Mesothelial cell of epicardium (in vitro differentiated cells): ENCODE data around the gene EMC10. TPM values are rescaled to one million over a fixed set of nuclear protein-coding genes. Genes with fewer than 3 reads are reported as not detected.

ENCODE experiments used
- DNase-seq, 2 experiments: peaks; one replicate each; pipeline ENCODE4 v3.0.0; 2021; ENCODE audit warnings: low spot score in 2 of 2; ENCODE audit not compliant: unreplicated experiment in 2 of 2
- H3K27ac Mint-ChIP-seq: 2 replicates; pipeline ENCODE4 v1.8.0; 2021; ENCODE audit warnings: mixed read lengths
- H3K27me3 Mint-ChIP-seq: 2 replicates; pipeline ENCODE4 v1.8.0; 2021; ENCODE audit warnings: low read depth, mixed read lengths
- H3K36me3 Mint-ChIP-seq: 2 replicates; pipeline ENCODE4 v1.8.0; 2021; ENCODE audit warnings: mixed read lengths
- H3K4me1 Mint-ChIP-seq: 2 replicates; pipeline ENCODE4 v1.8.0; 2021; ENCODE audit warnings: mixed read lengths
- H3K4me3 Mint-ChIP-seq: 2 replicates; pipeline ENCODE4 v1.8.0; 2021; ENCODE audit warnings: mild to moderate bottlenecking, moderate library complexity, mixed read lengths
- H3K9me3 Mint-ChIP-seq: 2 replicates; pipeline ENCODE4 v1.8.0; 2021; ENCODE audit warnings: mixed read lengths
- total RNA-seq: library from RNA; stranded (reverse); gene quantifications from 3 replicates; pipeline ENCODE4 v1.2.1, GENCODE V29; 2021
- TF ChIP-seq, protein P1 (sequence below): fragments of 200-600 bp; sonication (generic); IDR thresholded peaks from one replicate; pipeline ENCODE4 v1.5.0; 2021; ENCODE audit warnings: antibody characterized with exemption; ENCODE audit not compliant: unreplicated experiment

EMC10 gene
- total RNA-seq, 1 donor from 2014 or later = 176 TPM

DNA sequence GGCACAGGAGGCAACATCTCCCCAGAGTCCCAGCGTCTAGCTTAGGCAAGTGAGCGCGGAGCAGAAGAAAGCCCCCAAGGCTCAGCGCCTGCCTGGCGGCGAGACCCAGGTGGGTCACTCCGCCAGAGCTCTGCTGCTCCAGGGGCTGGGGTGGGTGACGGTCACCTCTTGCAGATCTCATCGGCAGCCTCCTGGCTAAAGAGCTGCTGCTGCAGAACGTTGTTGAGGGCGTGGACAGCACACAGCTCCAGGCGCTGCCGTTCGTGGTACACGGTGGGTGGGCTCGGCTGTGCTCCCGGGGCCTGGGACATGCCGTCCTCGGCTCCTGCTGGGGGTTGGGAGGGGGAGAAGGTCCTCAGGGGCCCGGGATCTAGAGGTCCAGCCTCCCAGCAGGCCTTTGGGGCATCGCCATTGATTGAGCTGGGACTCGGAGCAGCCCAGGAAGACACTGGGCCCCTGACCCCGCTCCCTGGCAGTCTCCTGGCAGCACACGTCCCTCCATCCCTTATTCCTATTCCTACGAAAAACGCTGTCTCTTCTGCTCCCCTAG lies 33.9 kb downstream of the EMC10 start:
- TF ChIP-seq, protein P1, sequence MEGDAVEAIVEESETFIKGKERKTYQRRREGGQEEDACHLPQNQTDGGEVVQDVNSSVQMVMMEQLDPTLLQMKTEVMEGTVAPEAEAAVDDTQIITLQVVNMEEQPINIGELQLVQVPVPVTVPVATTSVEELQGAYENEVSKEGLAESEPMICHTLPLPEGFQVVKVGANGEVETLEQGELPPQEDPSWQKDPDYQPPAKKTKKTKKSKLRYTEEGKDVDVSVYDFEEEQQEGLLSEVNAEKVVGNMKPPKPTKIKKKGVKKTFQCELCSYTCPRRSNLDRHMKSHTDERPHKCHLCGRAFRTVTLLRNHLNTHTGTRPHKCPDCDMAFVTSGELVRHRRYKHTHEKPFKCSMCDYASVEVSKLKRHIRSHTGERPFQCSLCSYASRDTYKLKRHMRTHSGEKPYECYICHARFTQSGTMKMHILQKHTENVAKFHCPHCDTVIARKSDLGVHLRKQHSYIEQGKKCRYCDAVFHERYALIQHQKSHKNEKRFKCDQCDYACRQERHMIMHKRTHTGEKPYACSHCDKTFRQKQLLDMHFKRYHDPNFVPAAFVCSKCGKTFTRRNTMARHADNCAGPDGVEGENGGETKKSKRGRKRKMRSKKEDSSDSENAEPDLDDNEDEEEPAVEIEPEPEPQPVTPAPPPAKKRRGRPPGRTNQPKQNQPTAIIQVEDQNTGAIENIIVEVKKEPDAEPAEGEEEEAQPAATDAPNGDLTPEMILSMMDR = no peak
- Mint-ChIP-seq H3K36me3 (peaks cover 2% of the 10 kb centered on the region), H3K27ac (peak overlapping the region; percentile 86), H3K27me3 (no peaks in the 10 kb centered on the region), H3K4me1 (peaks cover 10% of the 10 kb centered on the region), H3K9me3 (no peaks in the 10 kb centered on the region), H3K4me3 (peak overlapping the region; percentile 93)
- DNase-seq = no peak

DNA sequence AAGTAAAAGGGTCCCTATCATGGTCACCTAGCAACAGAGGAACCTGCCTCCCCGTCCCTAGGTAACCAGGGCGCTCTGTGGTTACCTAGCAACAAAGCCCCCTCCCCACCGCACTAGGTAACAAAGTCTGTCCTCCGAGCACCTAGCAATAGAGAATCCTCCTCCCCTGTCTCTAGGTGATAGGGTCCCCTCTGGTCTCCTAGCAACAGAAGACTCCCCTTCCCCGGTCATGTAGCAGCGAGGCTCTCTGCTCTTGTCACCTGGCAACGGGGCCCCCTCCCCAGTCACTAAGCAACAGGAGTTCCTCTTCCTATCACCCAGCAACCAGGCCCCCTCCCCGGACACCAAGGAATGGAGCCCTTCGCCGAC lies 34.4 kb downstream of the EMC10 start:
- peaks cover 10% of the 10 kb centered on the region for H3K4me1 Mint-ChIP-seq
- H3K9me3 Mint-ChIP-seq = no peaks in the 10 kb centered on the region
- DNase-seq = no peak
- peak overlapping the region; percentile 86 for H3K27ac Mint-ChIP-seq
- TF ChIP-seq, protein P1 = no peak
- H3K4me3 Mint-ChIP-seq = peak overlapping the region; percentile 93
- H3K27me3 Mint-ChIP-seq = no peaks in the 10 kb centered on the region
- H3K36me3 Mint-ChIP-seq = peaks cover under 1% of the 10 kb centered on the region

DNA sequence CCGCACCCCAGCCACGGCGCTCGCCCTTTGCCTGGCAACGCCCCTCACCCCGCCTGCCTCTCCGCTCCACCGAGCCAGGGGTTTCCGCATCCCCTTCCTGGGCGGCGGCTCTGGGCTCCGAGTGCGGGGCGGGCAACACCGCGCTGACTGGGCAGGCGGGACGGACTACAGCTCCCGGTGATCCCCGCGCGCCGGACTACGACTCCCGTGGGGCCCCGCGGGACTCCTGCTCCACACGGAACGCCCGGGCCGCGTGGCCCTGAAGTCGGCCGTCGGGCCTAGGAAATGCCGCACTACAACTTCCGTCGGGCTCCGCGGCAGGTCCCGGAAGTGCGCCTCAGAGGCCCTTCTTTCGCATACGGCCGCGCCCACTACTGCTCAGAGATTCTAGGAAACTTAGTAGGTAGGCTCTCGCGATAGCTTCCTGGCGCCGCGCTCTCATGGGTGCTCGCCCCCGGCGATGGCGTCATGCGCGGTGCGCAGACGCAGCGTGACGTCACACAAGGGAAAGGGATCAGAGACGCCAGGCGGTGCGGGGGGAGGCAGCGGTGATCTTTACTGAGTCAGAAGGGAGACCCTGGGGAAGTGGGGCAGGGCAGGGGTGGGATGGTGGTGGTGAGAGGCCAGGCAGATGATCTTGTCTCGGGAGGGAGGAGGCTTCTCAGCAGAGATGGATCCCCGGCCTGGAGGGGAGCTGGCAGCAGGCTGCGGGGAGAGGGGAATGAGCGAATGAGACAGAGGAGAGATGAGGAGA lies 34.9 kb downstream of the EMC10 start, which contains the start of gene JOSD2:
TSS of gene JOSD2 (minus strand) at position 123 of the 754 bp plus-strand sequence. CDS start 760 bp downstream, outside the sequence.
- peak; percentile 94 to 97 for DNase-seq
- peaks cover 10% of the 10 kb centered on the region for H3K4me1 Mint-ChIP-seq

DNA sequence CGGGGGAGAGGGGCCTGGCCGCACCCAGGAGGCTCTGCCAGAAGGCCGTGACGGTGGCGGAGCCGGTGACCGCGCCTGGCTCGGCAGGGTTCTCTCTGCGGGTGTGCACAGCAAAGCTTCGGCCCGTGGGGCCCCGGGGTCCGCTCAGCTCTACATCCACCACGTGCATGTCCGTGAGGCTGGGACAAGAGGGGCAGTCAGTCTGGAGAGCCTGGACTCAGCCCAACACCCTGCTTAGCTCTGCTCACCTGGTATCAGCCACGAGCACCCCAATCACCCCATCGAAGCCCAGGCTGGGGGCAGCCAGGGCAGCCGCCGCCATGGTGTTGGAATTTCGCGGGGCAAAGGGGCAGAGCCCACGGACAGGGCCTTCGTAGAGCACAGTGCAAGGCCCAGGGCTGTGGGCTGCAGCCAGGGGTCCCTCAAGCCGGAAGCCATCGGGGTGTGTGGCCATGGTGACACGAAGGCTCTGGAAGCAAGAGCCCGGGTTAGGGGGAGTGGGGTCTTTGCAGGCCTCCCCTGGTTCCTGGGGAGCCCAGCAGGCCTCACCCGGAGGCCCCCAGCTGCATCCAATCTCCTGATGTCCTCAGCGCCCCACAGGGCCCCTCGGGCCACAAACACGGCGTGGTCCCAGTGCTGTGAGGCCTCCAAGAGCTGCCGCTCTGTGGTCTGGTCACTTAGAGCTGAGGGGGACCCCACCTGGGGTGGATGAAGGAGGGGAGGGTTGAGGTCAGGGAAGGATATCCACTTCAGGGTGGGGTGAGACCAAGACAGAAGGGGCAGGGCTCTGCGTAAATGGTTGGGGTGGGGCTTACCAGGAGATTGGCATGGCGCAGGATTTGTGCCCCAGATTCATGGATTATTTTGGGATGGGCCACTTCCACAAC lies 36.0 kb downstream of the EMC10 start:
- H3K4me1 Mint-ChIP-seq = peaks cover 10% of the 10 kb centered on the region
- no peaks in the 10 kb centered on the region for H3K27me3 Mint-ChIP-seq
- no peaks in the 10 kb centered on the region for H3K36me3 Mint-ChIP-seq
- H3K9me3 Mint-ChIP-seq = no peaks in the 10 kb centered on the region
- DNase-seq = no peak
- TF ChIP-seq, protein P1 = no peak
- no peak overlapping the region for H3K27ac Mint-ChIP-seq
- H3K4me3 Mint-ChIP-seq = peak overlapping the region; percentile 93

More for the DNA sequence above, 34.9 kb downstream of the EMC10 start, which contains the start of gene JOSD2:
- no peaks in the 10 kb centered on the region for H3K27me3 Mint-ChIP-seq
- no peaks in the 10 kb centered on the region for H3K36me3 Mint-ChIP-seq
- TF ChIP-seq, protein P1 = no peak
- peak within 1 kb of the TSS; percentile 100 for H3K27ac Mint-ChIP-seq
- peak within 1 kb of the TSS; percentile 93 for H3K4me3 Mint-ChIP-seq
- no peaks in the 10 kb centered on the region for H3K9me3 Mint-ChIP-seq

DNA sequence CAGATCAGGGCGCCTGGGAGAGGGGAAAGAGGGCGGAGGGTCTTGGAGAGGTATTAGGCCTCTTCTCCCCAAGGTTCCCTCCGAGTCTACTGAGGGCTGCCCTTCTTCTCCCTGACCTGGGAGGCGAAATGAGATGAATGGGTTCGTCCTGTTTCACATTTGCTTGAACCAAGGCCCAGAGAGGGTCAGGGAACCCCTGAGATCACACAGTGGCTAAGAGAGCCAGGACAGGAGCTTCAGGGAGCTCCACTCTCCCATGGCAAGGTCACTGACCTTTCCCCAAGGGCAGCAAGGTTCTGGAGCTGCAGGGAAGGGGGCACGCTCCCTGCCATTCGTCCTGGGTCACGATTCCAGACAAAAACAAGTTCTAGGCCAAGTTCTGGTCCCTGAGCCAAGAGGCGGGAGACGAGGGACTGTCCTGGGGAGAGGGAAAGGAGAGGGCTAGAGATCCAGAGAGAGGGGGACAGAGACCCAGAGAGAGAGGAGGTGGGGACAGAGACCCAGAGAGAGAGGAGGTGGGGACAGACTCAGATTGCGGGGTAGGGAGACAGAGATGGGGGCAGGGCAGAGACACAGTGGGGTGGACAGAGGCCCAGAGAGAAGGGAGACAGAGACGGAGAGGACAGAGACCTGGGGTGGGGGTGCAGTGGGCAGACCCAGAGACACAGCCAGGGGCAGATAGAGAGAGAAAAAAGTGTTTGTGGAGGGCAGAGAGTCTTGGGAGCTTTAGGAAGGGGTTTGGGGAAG lies 36.9 kb downstream of the EMC10 start:
- H3K4me1 Mint-ChIP-seq = peaks cover 10% of the 10 kb centered on the region
- H3K27ac Mint-ChIP-seq = no peak overlapping the region
- H3K36me3 Mint-ChIP-seq = no peaks in the 10 kb centered on the region
- no peaks in the 10 kb centered on the region for H3K9me3 Mint-ChIP-seq
- H3K4me3 Mint-ChIP-seq = peak overlapping the region; percentile 46
- no peak for DNase-seq
- H3K27me3 Mint-ChIP-seq = no peaks in the 10 kb centered on the region
- TF ChIP-seq, protein P1 = no peak
